Endothelial cell of umbilical vein (primary cell): ENCODE data around the gene VEPH1.

ENCODE experiments used
- EZH2 ChIP-seq: IDR thresholded peaks from 2 replicates; pipeline ENCODE4 v1.6.1; 2012; ENCODE audit warnings: borderline replicate concordance, low read depth, mild to moderate bottlenecking, moderate library complexity, low read length, inconsistent platforms; ENCODE audit not compliant: severe bottlenecking
- FOS ChIP-seq: IDR thresholded peaks from 2 replicates; pipeline ENCODE4 v1.6.1; 2011; ENCODE audit warnings: mild to moderate bottlenecking, low read length, moderate library complexity, borderline replicate concordance; ENCODE audit not compliant: insufficient read depth
- GATA2 ChIP-seq: IDR thresholded peaks from 2 replicates; pipeline ENCODE4 v1.7.0; 2011; ENCODE audit warnings: low read depth, mild to moderate bottlenecking, moderate library complexity, mixed read lengths, low read length; ENCODE audit not compliant: insufficient read length, insufficient read depth
- JUN ChIP-seq: IDR thresholded peaks from 2 replicates; pipeline ENCODE4 v1.6.1; 2011; ENCODE audit warnings: borderline replicate concordance, low read depth; ENCODE audit not compliant: insufficient read length, insufficient read depth
- MYC ChIP-seq: IDR thresholded peaks from one replicate; pipeline ENCODE4 v1.6.1; 2011; ENCODE audit warnings: mild to moderate bottlenecking, low read depth, low read length
- POLR2A ChIP-seq: IDR thresholded peaks from 2 replicates; pipeline ENCODE4 v1.6.1; 2012; ENCODE audit warnings: low read depth, mild to moderate bottlenecking, control low read depth, low read length
- POLR2AphosphoS5 ChIP-seq: IDR thresholded peaks from 2 replicates; pipeline ENCODE4 v1.6.1; 2012; ENCODE audit warnings: low read depth, mild to moderate bottlenecking, control low read depth, low read length, moderate library complexity; ENCODE audit not compliant: insufficient read depth
- TF ChIP-seq, protein P1 (sequence below), 2 donors: IDR thresholded peaks; 1 replicate in 1 of 2; 2 replicates in 1 of 2; pipeline ENCODE4 v1.5.1; 2011; ENCODE audit warnings: low read length in 2 of 2, mild to moderate bottlenecking in 2 of 2, moderate library complexity in 2 of 2, control low read depth in 1 of 2, inconsistent platforms in 1 of 2, low read depth in 1 of 2; ENCODE audit not compliant: insufficient read depth in 1 of 2; ENCODE audit errors: extremely low read depth in 1 of 2
- TF ChIP-seq, protein P2 (sequence below): IDR thresholded peaks from 2 replicates; pipeline ENCODE4 v1.6.1; 2011; ENCODE audit not compliant: insufficient read depth, insufficient read length

DNA sequence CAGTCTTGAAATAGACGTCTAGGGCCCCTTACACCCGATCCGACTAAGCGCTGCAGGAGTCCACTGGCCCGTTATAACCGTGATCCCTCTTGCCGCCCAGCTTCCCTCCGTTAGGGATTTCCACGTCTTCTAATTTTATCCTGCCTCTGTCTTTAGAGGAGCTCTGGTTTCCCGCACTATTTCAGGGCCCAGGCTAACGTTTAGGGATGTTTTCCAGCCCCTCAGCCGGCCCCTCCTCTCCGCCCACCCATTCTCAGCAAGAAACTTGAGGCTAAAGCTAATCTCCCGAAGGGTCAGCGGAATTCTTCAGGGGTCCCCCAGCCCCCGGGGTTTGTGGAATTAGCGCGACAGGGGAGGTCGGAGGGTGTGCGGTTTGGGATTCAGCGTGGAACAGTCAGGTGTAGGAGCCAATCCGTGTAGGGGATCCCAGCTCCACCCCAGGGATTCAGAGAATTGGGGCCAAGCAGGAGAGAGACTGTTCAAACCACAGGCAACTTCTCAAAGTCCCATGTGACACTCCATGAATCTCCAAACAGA, 65.0 kb downstream of the VEPH1 start:
- TF ChIP-seq, protein P1, sequence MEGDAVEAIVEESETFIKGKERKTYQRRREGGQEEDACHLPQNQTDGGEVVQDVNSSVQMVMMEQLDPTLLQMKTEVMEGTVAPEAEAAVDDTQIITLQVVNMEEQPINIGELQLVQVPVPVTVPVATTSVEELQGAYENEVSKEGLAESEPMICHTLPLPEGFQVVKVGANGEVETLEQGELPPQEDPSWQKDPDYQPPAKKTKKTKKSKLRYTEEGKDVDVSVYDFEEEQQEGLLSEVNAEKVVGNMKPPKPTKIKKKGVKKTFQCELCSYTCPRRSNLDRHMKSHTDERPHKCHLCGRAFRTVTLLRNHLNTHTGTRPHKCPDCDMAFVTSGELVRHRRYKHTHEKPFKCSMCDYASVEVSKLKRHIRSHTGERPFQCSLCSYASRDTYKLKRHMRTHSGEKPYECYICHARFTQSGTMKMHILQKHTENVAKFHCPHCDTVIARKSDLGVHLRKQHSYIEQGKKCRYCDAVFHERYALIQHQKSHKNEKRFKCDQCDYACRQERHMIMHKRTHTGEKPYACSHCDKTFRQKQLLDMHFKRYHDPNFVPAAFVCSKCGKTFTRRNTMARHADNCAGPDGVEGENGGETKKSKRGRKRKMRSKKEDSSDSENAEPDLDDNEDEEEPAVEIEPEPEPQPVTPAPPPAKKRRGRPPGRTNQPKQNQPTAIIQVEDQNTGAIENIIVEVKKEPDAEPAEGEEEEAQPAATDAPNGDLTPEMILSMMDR (IDR thresholded peaks at IDR 0.05; ENCODE audit: extremely low read depth in 1 of 2, insufficient read depth in 1 of 2, low read depth in 1 of 2, low read length in 2 of 2), result no peak
- TF ChIP-seq EZH2 (no peak), POLR2A (peak; percentile 73), POLR2AphosphoS5 (no peak), JUN (no peak), MYC (no peak), FOS (no peak), GATA2 (no peak)
- TF ChIP-seq, protein P2, sequence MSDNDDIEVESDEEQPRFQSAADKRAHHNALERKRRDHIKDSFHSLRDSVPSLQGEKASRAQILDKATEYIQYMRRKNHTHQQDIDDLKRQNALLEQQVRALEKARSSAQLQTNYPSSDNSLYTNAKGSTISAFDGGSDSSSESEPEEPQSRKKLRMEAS, result no peak
